PC-9 (cell line): Measurements from ENCODE around the gene LEPR. TPM values are rescaled to one million over a fixed set of nuclear protein-coding genes. Genes with fewer than 3 reads are reported as not detected.

Experiments used
- BruUV-seq: library from RNA; stranded (reverse); fragments of 400-500 nt; replicated peaks from 2 replicates; lab custom pipeline; 2021; lab: Mats Ljungman, UMichigan
- CTCF ChIA-PET: fragments of 300-600 bp; sonication (Branson Sonifier 250); formaldehyde crosslinking; loops from one replicate; lab custom pipeline; 2022; ENCODE audit warnings: antibody characterized with exemption; lab: Charles Lee
- POLR2A ChIA-PET: fragments of 300-600 bp; sonication (Branson Sonifier 250); formaldehyde crosslinking; loops from one replicate; lab custom pipeline; 2022; ENCODE audit warnings: antibody characterized with exemption; ENCODE audit not compliant: unreplicated experiment; lab: Charles Lee
- DNase-seq, 2 experiments: peaks; one replicate each; pipeline versions ENCODE4 v3.0.0 to v3.0.0-alpha.2; 2015 to 2022; ENCODE audit warnings: mixed read lengths in 1 of 2
- H2AFZ ChIP-seq: fragments of 200-600 bp; sonication (generic); 2 replicates; pipeline ENCODE4 v1.8.1; 2017; ENCODE audit warnings: antibody characterized with exemption
- H3F3A ChIP-seq: fragments of 200-600 bp; sonication (generic); 2 replicates; pipeline ENCODE4 v1.8.1; 2017; ENCODE audit warnings: antibody characterized with exemption, mild to moderate bottlenecking, low read depth; ENCODE audit not compliant: insufficient read depth
- H3K27ac ChIP-seq: fragments of 200-600 bp; sonication (generic); 2 replicates; pipeline ENCODE4 v1.6.1; 2016; ENCODE audit warnings: mixed run types
- H3K27me3 ChIP-seq: fragments of 200-600 bp; sonication (generic); 2 replicates; pipeline ENCODE4 v1.6.1; 2016; ENCODE audit warnings: low read depth, mixed run types; ENCODE audit not compliant: insufficient read depth
- H3K36me3 ChIP-seq: fragments of 200-600 bp; sonication (generic); 2 replicates; pipeline ENCODE4 v1.6.1; 2016; ENCODE audit warnings: low read depth, mixed run types
- H3K4me1 ChIP-seq: fragments of 200-600 bp; sonication (generic); replicated peaks from 2 replicates; pipeline ENCODE4 v1.6.1; 2016; ENCODE audit warnings: mixed run types; ENCODE audit not compliant: insufficient read depth
- H3K4me2 ChIP-seq: fragments of 200-600 bp; sonication (generic); 2 replicates; pipeline ENCODE4 v1.6.1; 2017; ENCODE audit warnings: mixed run types
- H3K4me3 ChIP-seq: fragments of 200-600 bp; sonication (generic); 2 replicates; pipeline ENCODE4 v1.6.1; 2016; ENCODE audit warnings: mixed run types
- H3K79me2 ChIP-seq: fragments of 200-600 bp; sonication (generic); 2 replicates; pipeline ENCODE4 v1.6.1; 2017; ENCODE audit warnings: low read depth, mixed run types
- H3K9me2 ChIP-seq: fragments of 200-600 bp; sonication (generic); 2 replicates; pipeline ENCODE4 v1.8.1; 2017; ENCODE audit warnings: mild to moderate bottlenecking; ENCODE audit not compliant: insufficient read depth
- H3K9me3 ChIP-seq: fragments of 200-600 bp; sonication (generic); 2 replicates; pipeline ENCODE4 v1.8.1; 2016; ENCODE audit warnings: low read depth; ENCODE audit not compliant: insufficient read depth
- H4K20me1 ChIP-seq: fragments of 200-600 bp; sonication (generic); 2 replicates; pipeline ENCODE4 v1.8.1; 2017; ENCODE audit not compliant: insufficient read depth
- CTCF ChIP-seq: fragments of 200-600 bp; sonication (generic); conservative IDR thresholded peaks from 2 replicates; pipeline ENCODE4 v1.6.1; 2017; ENCODE audit warnings: mixed run types, antibody characterized with exemption, mild to moderate bottlenecking, moderate library complexity
- EZH2 ChIP-seq: fragments of 200-600 bp; sonication (generic); IDR thresholded peaks from 2 replicates; pipeline ENCODE4 v1.8.0; 2017; ENCODE audit warnings: antibody characterized with exemption, low read depth
- intact Hi-C: fragments of 100-400 bp; cut with micrococcal nuclease; formaldehyde crosslinking; loops from one replicate; pipeline ENCODE4 v1.10.0; 2022; ENCODE audit not compliant: unreplicated experiment
- total RNA-seq: library from RNA; stranded (reverse); gene quantifications from 2 replicates; pipeline ENCODE4 v1.2.3, GENCODE V29; 2021

LEPR gene
- total RNA-seq, 1 experiment from 2014 or later = 34.8 TPM

GRCh38 chr1:65392497-65392896 is 28.0 kb upstream of the LEPR start:
- H3K79me2 ChIP-seq = no peaks in the 10 kb centered on the region
- intact Hi-C loops = no loop called here
- no peaks in the 10 kb centered on the region for H3F3A ChIP-seq
- POLR2A ChIA-PET = no interaction called here
- no peak for TF ChIP-seq CTCF
- no TSS peak for BruUV-seq
- no peak overlapping the region for H3K4me3 ChIP-seq
- H2AFZ ChIP-seq = no peak overlapping the region
- no peaks in the 10 kb centered on the region for H3K27me3 ChIP-seq
- no peak for DNase-seq
- CTCF ChIA-PET = no interaction called here
- H3K27ac ChIP-seq = no peak overlapping the region
- no peaks in the 10 kb centered on the region for H4K20me1 ChIP-seq
- H3K4me2 ChIP-seq = no peak overlapping the region
- H3K4me1 ChIP-seq = no peaks in the 10 kb centered on the region
- H3K36me3 ChIP-seq = no peaks in the 10 kb centered on the region
- H3K9me3 ChIP-seq = no peaks in the 10 kb centered on the region
- no peaks in the 10 kb centered on the region for H3K9me2 ChIP-seq

- intact Hi-C loops = no loop called here
- CTCF ChIA-PET = interaction anchor here (1.1 kb wide), 1 partner anchor 26 kb away, joined by 3 read pairs; no protein-coding TSS in a partner anchor
Measured at GRCh38 chr1:65393347-65393746, 27.1 kb upstream of the LEPR start.

GRCh38 chr1:65393928-65394327 is 26.5 kb upstream of the LEPR start:
- no peak for DNase-seq
- no peaks in the 10 kb centered on the region for H3K9me3 ChIP-seq
- no peak overlapping the region for H3K4me3 ChIP-seq
- no peak overlapping the region for H3K4me2 ChIP-seq
- CTCF ChIA-PET = interaction anchor here (1.1 kb wide), 1 partner anchor 26 kb away, joined by 3 read pairs; no protein-coding TSS in a partner anchor
- intact Hi-C loops = no loop called here
- no peaks in the 10 kb centered on the region for H4K20me1 ChIP-seq
- H3K79me2 ChIP-seq = no peaks in the 10 kb centered on the region
- BruUV-seq = no TSS peak
- POLR2A ChIA-PET = no interaction called here
- no peaks in the 10 kb centered on the region for H3K36me3 ChIP-seq
- no peaks in the 10 kb centered on the region for H3K27me3 ChIP-seq
- no peak overlapping the region for H3K27ac ChIP-seq
- no peaks in the 10 kb centered on the region for H3F3A ChIP-seq
- no peaks in the 10 kb centered on the region for H3K4me1 ChIP-seq
- no peaks in the 10 kb centered on the region for H3K9me2 ChIP-seq
- H2AFZ ChIP-seq = no peak overlapping the region
- no peak for TF ChIP-seq CTCF
- TF ChIP-seq EZH2 = no peak

More at GRCh38 chr1:65393347-65393746, 27.1 kb upstream of the LEPR start:
- no peak for TF ChIP-seq EZH2
- TF ChIP-seq CTCF = no peak
- H3K4me3 ChIP-seq = no peak overlapping the region
- H3K27ac ChIP-seq = no peak overlapping the region
- H3K4me2 ChIP-seq = no peak overlapping the region
- H3K9me3 ChIP-seq = no peaks in the 10 kb centered on the region
- DNase-seq = no peak
- POLR2A ChIA-PET = interaction anchor here (0.6 kb wide), 1 partner anchor 27 kb away, joined by 4 read pairs; no protein-coding TSS in a partner anchor
- no peaks in the 10 kb centered on the region for H3F3A ChIP-seq
- no peaks in the 10 kb centered on the region for H3K36me3 ChIP-seq
- H2AFZ ChIP-seq = no peak overlapping the region
- H3K79me2 ChIP-seq = no peaks in the 10 kb centered on the region
- H3K27me3 ChIP-seq = no peaks in the 10 kb centered on the region
- no peaks in the 10 kb centered on the region for H3K9me2 ChIP-seq
- no TSS peak for BruUV-seq
- no peaks in the 10 kb centered on the region for H3K4me1 ChIP-seq
- no peaks in the 10 kb centered on the region for H4K20me1 ChIP-seq
